Neutrophil (primary cell): ENCODE results near the gene THEMIS.

Source experiments
- H3K27ac ChIP-seq: fragments of 200-600 bp; sonication (generic); 2 replicates; pipeline ENCODE4 v1.5.1; 2016; ENCODE audit warnings: mild to moderate bottlenecking, moderate library complexity
- H3K27me3 ChIP-seq: fragments of 200-600 bp; sonication (generic); 2 replicates; pipeline ENCODE4 v1.6.0; 2016; ENCODE audit warnings: mild to moderate bottlenecking
- H3K36me3 ChIP-seq: fragments of 200-600 bp; sonication (generic); 2 replicates; pipeline ENCODE4 v1.5.1; 2017
- H3K4me1 ChIP-seq, 2 experiments: fragments of 200-600 bp in 1 of 2; sonication (generic) in 1 of 2; 1 replicate in 1 of 2; 2 replicates in 1 of 2; pipeline versions ENCODE4 v1.5.1 to v1.6.1; 2013 to 2016; ENCODE audit warnings: low read depth in 1 of 2, low read length in 1 of 2, mild to moderate bottlenecking in 1 of 2, moderate library complexity in 1 of 2; ENCODE audit not compliant: control insufficient read depth in 1 of 2, insufficient read depth in 1 of 2
- H3K4me3 ChIP-seq, 2 experiments: fragments of 200-600 bp in 1 of 2; sonication (generic) in 1 of 2; 1 replicate in 1 of 2; 2 replicates in 1 of 2; pipeline ENCODE4 v1.5.1; 2013 to 2016; ENCODE audit warnings: low read depth in 1 of 2, low read length in 1 of 2, mild to moderate bottlenecking in 1 of 2, moderate library complexity in 1 of 2
- H3K9me3 ChIP-seq: fragments of 200-600 bp; sonication (generic); 2 replicates; pipeline ENCODE4 v1.5.1; 2016
- CTCF ChIP-seq: fragments of 200-600 bp; sonication (generic); IDR thresholded peaks from 2 replicates; pipeline ENCODE4 v1.5.1; 2016; ENCODE audit warnings: antibody characterized with exemption

The THEMIS gene

GRCh38 chr6:127834136-127834535 lies 66.7 kb downstream of the THEMIS start:
- H3K4me1 ChIP-seq, result no peaks in the 10 kb centered on the region
- no peak overlapping the region for H3K27ac ChIP-seq
- H3K4me3 ChIP-seq, result no peak overlapping the region
- H3K9me3 ChIP-seq, result no peaks in the 10 kb centered on the region
- H3K27me3 ChIP-seq, result no peaks in the 10 kb centered on the region
- H3K36me3 ChIP-seq, result no peaks in the 10 kb centered on the region
- no peak for TF ChIP-seq CTCF

DNA sequence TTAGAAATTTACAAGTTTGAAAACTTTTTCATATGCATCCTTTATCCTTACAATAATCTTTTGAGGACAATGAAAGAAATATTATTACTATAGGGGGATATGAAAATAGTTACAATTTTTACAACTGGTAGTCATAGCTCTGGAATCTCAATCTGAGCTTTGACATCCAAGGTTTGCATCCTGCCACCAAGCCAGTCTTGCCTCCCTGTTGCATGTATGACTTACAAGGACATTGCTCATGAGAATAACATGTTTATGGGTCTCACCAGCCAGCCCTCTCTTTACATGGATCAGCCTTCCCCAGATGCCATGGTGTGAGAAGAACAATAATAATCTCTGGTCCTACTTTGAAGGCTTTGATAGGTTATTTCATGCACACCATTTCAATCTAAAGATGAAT lies 67.5 kb downstream of the THEMIS start:
- no peak for TF ChIP-seq CTCF
- no peaks in the 10 kb centered on the region for H3K4me1 ChIP-seq
- H3K4me3 ChIP-seq, result no peak overlapping the region
- no peak overlapping the region for H3K27ac ChIP-seq
- no peaks in the 10 kb centered on the region for H3K27me3 ChIP-seq
- H3K36me3 ChIP-seq, result no peaks in the 10 kb centered on the region
- no peaks in the 10 kb centered on the region for H3K9me3 ChIP-seq

- no peak overlapping the region for H3K27ac ChIP-seq
- H3K4me3 ChIP-seq, result no peak overlapping the region
- H3K36me3 ChIP-seq, result no peaks in the 10 kb centered on the region
- H3K27me3 ChIP-seq, result no peaks in the 10 kb centered on the region
- no peaks in the 10 kb centered on the region for H3K4me1 ChIP-seq
- H3K9me3 ChIP-seq, result no peaks in the 10 kb centered on the region
- TF ChIP-seq CTCF, result no peak
These were observed 68.5 kb downstream of the THEMIS start for GRCh38 chr6:127832381-127832780.

DNA sequence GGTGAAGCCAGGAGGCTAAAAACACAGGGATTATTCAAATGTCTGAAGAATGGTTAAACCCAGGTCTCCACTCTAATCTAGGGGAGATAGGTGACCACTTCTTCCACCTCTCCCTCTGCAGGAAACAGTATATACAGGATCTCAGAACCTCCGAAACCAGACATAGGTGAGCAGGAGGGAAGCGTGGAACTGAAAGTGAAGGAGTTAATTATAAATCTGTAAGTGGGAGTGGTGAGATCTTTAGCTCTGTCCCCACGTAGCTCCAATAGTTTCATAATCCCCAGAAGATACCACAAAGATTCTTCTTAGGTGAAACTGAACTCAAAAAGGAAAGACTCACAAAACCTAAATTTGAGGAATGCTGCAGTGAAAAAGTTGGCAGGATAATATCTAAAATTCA lies 76.8 kb downstream of the THEMIS start:
- no peak for TF ChIP-seq CTCF
- Histone ChIP-seq H3K27me3 (no peaks in the 10 kb centered on the region), H3K9me3 (no peaks in the 10 kb centered on the region), H3K4me1 (no peaks in the 10 kb centered on the region), H3K27ac (no peak overlapping the region), H3K4me3 (no peak overlapping the region), H3K36me3 (no peaks in the 10 kb centered on the region)

DNA sequence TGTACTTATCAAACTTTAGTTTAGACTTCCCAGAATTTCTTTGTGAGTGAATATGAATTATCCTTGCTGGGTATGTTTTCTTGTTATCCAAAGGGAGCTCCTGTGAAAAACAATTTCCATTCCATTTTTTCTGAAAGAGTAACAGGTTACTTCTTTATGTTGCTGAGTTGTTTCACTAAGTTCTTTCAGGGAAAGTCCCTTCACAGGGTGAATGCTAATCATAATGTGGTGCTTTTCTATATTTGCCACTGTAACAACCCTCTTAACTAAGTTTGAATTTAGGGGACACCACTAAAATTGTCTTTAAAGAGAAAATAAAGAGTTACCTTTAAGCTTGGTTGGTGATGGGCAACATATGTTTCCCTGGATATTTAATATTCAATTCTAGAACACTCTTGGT lies 79.4 kb downstream of the THEMIS start:
- no peak overlapping the region for H3K4me3 ChIP-seq
- H3K36me3 ChIP-seq, result no peaks in the 10 kb centered on the region
- no peak overlapping the region for H3K27ac ChIP-seq
- TF ChIP-seq CTCF, result no peak
- no peaks in the 10 kb centered on the region for H3K27me3 ChIP-seq
- no peaks in the 10 kb centered on the region for H3K4me1 ChIP-seq
- no peaks in the 10 kb centered on the region for H3K9me3 ChIP-seq

DNA sequence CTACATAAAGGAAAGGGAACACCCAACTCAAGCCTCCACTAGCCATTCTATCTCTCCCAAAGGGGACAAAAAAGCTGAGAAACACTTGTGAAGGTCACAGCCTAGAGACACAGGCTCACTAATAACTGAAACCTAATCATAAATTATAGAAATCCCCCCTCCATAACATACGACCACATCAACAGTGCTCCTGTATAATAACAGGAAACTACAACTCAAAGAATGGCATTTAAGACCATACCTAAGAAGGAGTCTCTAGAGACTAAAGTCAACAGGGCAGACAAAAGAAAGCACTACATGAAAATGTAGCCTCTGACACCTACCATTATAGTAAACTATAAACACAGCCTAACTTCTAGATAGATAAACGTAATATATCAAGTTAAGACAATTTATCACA lies 82.7 kb downstream of the THEMIS start:
- H3K4me3 ChIP-seq, result no peak overlapping the region
- H3K36me3 ChIP-seq, result no peaks in the 10 kb centered on the region
- H3K27me3 ChIP-seq, result no peaks in the 10 kb centered on the region
- TF ChIP-seq CTCF, result no peak
- no peaks in the 10 kb centered on the region for H3K9me3 ChIP-seq
- H3K4me1 ChIP-seq, result no peaks in the 10 kb centered on the region
- no peak overlapping the region for H3K27ac ChIP-seq
